Globus pallidus (tissue), 1 donor: ENCODE data around the gene WWTR1.
A peak's percentile ranks its signal among the peaks of the same experiment; 100 is the strongest.

Experiments
- DNase-seq: peaks from one replicate; pipeline ENCODE4 v3.0.0-alpha.2; 2015; ENCODE audit warnings: low spot score

WWTR1 gene

GRCh38 chr3:149592758-149593240 is 65.0 kb downstream of the WWTR1 start:
- no peak for DNase-seq

GRCh38 chr3:149590691-149591441 is 67.0 kb downstream of the WWTR1 start:
- no peak for DNase-seq

- no peak for DNase-seq
Observed at GRCh38 chr3:149589332-149589731, 68.5 kb downstream of the WWTR1 start.

GRCh38 chr3:149588909-149589308 is 68.9 kb downstream of the WWTR1 start:
- no peak for DNase-seq

GRCh38 chr3:149587383-149587782 is 70.4 kb downstream of the WWTR1 start:
- DNase-seq, result no peak

GRCh38 chr3:149586871-149587270 is 71.0 kb downstream of the WWTR1 start:
- no peak for DNase-seq

GRCh38 chr3:149585401-149585726 is 72.5 kb downstream of the WWTR1 start:
- DNase-seq, result no peak

- no peak for DNase-seq
Observed at GRCh38 chr3:149583921-149584635, 73.7 kb downstream of the WWTR1 start.

- no peak for DNase-seq
Observed at GRCh38 chr3:149582395-149582794, 75.4 kb downstream of the WWTR1 start.

- DNase-seq, result no peak
Observed at GRCh38 chr3:149581681-149582370, 76.0 kb downstream of the WWTR1 start.

- DNase-seq, result no peak
Observed at GRCh38 chr3:149581248-149581647, 76.6 kb downstream of the WWTR1 start.

- DNase-seq, result no peak
Observed at GRCh38 chr3:149579838-149580542, 77.8 kb downstream of the WWTR1 start.

- DNase-seq, result no peak
Observed at GRCh38 chr3:149579161-149579560, 78.7 kb downstream of the WWTR1 start.

- DNase-seq, result no peak
Observed at GRCh38 chr3:149577801-149578200, 80.0 kb downstream of the WWTR1 start.

- peak; percentile 38 for DNase-seq
Observed at GRCh38 chr3:149575961-149576564, 81.8 kb downstream of the WWTR1 start.

GRCh38 chr3:149575213-149575960 is 82.4 kb downstream of the WWTR1 start:
- no peak for DNase-seq

GRCh38 chr3:149572796-149573414 is 84.9 kb downstream of the WWTR1 start:
- no peak for DNase-seq

GRCh38 chr3:149571381-149571780 is 86.4 kb downstream of the WWTR1 start:
- DNase-seq, result no peak

GRCh38 chr3:149570016-149570415 is 87.8 kb downstream of the WWTR1 start:
- no peak for DNase-seq

- no peak for DNase-seq
Observed at GRCh38 chr3:149567381-149567780, 90.4 kb downstream of the WWTR1 start.
